ENCODE results near the gene MYO7A. TPM values are rescaled to one million over a fixed set of nuclear protein-coding genes. Genes with fewer than 3 reads are reported as not detected.

MYO7A gene
- total RNA-seq, 1 donor from 2014 or later, result 5.5 TPM

DNA sequence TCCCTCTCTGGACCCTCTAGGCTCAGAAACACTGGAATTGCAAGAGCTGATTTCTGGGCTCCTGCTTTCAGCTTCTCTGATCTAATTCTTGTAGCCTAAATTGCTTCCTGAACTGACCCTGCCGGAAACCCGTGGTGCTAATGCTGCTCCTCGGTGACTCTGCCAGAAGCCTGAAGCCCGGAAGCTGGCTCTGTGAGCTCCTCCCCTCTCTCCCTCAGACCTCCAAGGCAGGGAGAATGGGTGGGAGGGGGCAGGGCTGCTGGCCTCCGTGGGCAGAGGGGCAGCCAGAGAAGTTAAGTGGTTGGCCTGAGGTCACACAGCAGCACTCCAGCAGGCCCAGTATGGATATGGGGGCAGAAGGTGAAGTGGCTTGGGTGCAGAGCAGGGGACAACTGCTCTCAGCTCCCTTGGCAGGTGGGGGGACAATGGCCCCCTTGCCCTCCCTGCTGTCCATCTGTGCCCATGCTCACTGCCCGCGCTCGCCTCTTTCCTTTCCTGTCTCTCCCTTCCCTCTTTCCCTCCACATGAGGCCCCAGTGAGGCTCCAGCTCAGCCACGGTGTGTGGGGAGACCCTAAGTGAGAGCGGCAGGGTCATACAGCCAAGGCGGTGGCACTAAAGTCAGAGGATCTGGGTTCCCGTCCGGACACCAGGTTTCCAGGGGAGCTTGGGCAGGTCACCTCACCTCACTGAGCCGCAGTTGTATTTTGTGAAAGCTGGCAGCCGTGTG, 45.0 kb upstream of the MYO7A start:
- Histone ChIP-seq H3K4me3 (no peak overlapping the region), H3K4me1 (peaks cover 16% of the 10 kb centered on the region), H3K27ac (peak overlapping the region; percentile 65), H3K36me3 (no peaks in the 10 kb centered on the region), H3K9me3 (no peaks in the 10 kb centered on the region), H3K27me3 (ENCODE audit: low read depth) (no peaks in the 10 kb centered on the region)
- no peak for TF ChIP-seq CTCF (IDR thresholded peaks at IDR 0.05)
- DNase-seq, result peak; percentile 56
- peak; percentile 34 to 47 for ATAC-seq
- intact Hi-C loops (cut with DNase I), result no loop called here

- DNase-seq, result no peak
- ATAC-seq, result no peak
- H3K4me1 ChIP-seq, result peaks cover 16% of the 10 kb centered on the region
- H3K27ac ChIP-seq, result peak overlapping the region; percentile 65
- no peaks in the 10 kb centered on the region for H3K36me3 ChIP-seq
- intact Hi-C loops (cut with DNase I), result no loop called here
- TF ChIP-seq CTCF (IDR thresholded peaks at IDR 0.05), result no peak
- H3K4me3 ChIP-seq, result no peak overlapping the region
- no peaks in the 10 kb centered on the region for H3K9me3 ChIP-seq
- no peaks in the 10 kb centered on the region for H3K27me3 ChIP-seq (ENCODE audit: low read depth)
These were observed 44.3 kb upstream of the MYO7A start for GRCh38 chr11:77083566-77084245.

GRCh38 chr11:77084581-77085191, 43.4 kb upstream of the MYO7A start:
- no peaks in the 10 kb centered on the region for H3K9me3 ChIP-seq
- no peak overlapping the region for H3K4me3 ChIP-seq
- no peak for ATAC-seq
- no peak for TF ChIP-seq CTCF (IDR thresholded peaks at IDR 0.05)
- H3K27me3 ChIP-seq (ENCODE audit: low read depth), result no peaks in the 10 kb centered on the region
- no peak overlapping the region for H3K27ac ChIP-seq
- intact Hi-C loops (cut with DNase I), result no loop called here
- H3K36me3 ChIP-seq, result no peaks in the 10 kb centered on the region
- peaks cover 16% of the 10 kb centered on the region for H3K4me1 ChIP-seq
- DNase-seq, result peak; percentile 36

GRCh38 chr11:77085652-77086051, 42.4 kb upstream of the MYO7A start:
- DNase-seq, result no peak
- intact Hi-C loops (cut with DNase I), result no loop called here
- peaks cover 16% of the 10 kb centered on the region for H3K4me1 ChIP-seq
- H3K27me3 ChIP-seq (ENCODE audit: low read depth), result no peaks in the 10 kb centered on the region
- no peak overlapping the region for H3K4me3 ChIP-seq
- TF ChIP-seq CTCF (IDR thresholded peaks at IDR 0.05), result no peak
- no peak for ATAC-seq
- no peak overlapping the region for H3K27ac ChIP-seq
- no peaks in the 10 kb centered on the region for H3K36me3 ChIP-seq
- no peaks in the 10 kb centered on the region for H3K9me3 ChIP-seq

DNA sequence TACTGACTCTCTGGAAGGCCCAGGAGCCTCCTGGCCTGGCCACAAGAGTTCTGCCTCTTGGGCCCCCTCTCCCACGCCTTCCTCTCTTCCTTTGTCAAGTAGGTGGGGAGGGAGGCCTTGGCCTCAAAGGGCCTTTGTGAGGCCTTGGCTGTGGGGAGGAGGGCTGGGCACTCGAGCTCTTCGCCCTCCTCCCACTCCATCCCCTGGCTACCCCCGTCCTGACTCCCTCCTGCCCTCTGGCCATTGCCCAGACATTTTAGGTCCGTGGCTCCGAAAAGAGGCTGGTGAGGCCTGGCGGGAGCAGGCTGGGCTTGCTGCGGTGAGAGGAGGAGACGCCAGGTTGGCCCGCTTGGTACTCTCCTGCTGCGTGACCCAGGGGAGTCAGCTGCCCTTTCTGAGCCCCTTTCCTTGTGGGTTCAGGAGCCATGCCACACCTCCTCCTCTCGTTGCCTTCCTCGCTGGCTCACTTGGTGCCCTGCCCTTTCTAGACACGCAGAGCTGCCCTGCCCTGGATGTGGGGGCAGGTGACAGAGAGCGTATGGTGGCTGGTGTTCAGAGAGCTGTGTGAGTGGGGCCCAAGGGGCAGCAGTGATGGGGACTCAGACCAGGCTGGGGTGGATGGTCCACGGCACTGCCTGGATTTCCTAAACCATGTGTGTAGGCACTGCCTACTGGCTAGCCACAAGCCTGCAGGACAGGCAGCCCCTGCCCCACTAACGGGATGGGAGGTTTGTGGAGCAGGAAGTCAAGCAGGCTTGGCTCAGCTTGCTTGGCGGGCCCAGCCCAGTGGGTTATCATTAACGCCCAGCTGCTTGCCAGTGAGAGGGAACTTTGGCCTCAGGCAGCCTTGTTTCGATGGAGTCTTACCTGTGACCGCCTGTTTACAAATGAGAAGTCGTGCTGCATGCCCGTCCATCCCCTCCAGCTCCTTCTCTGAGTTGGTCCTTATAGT, 41.2 kb upstream of the MYO7A start:
- H3K27me3 ChIP-seq (ENCODE audit: low read depth), result no peaks in the 10 kb centered on the region
- peak; percentile 41 for DNase-seq
- no peak for TF ChIP-seq CTCF (IDR thresholded peaks at IDR 0.05)
- intact Hi-C loops (cut with DNase I), result no loop called here
- no peak overlapping the region for H3K4me3 ChIP-seq
- no peak for ATAC-seq
- H3K36me3 ChIP-seq, result no peaks in the 10 kb centered on the region
- no peaks in the 10 kb centered on the region for H3K9me3 ChIP-seq
- H3K4me1 ChIP-seq, result peaks cover 16% of the 10 kb centered on the region
- no peak overlapping the region for H3K27ac ChIP-seq
